B cell (primary cell): ENCODE data around the gene ARL4A. TPM values are rescaled to one million over a fixed set of nuclear protein-coding genes. Genes with fewer than 3 reads are reported as not detected.

Experiments
- ATAC-seq: fragments of 200-7000 bp; cut with Tn5 transposase; one replicate; pipeline ENCODE4 v1.10.0; 2021; ENCODE audit warnings: low read depth, mild to moderate bottlenecking, moderate number of reproducible peaks, moderate library complexity
- CTCF ChIA-PET: fragments of 350-600 bp; sonication (Branson Sonifier 250); formaldehyde crosslinking; loops from one replicate; lab custom pipeline; 2021; ENCODE audit warnings: antibody characterized with exemption, inconsistent platforms; lab: Charles Lee
- POLR2A ChIA-PET: fragments of 350-600 bp; sonication (Branson Sonifier 250); formaldehyde crosslinking; loops from one replicate; lab custom pipeline; 2021; ENCODE audit warnings: antibody characterized with exemption; lab: Charles Lee
- DNase-seq: peaks from one replicate; pipeline ENCODE4 v3.0.0; 2013
- H2AFZ ChIP-seq: 2 replicates; pipeline ENCODE4 v1.6.1; 2012; ENCODE audit warnings: mild to moderate bottlenecking, low read depth, low read length; ENCODE audit not compliant: insufficient read depth, poor library complexity, severe bottlenecking
- H3K27ac ChIP-seq, 2 donors: 1 replicate in 1 of 2; 2 replicates in 1 of 2; pipeline ENCODE4 v1.5.1; 2012 to 2013; ENCODE audit warnings: low read length in 2 of 2, mild to moderate bottlenecking in 2 of 2, moderate library complexity in 1 of 2
- H3K27me3 ChIP-seq, 4 experiments: fragments of 200-600 bp in 1 of 4; sonication (generic) in 1 of 4; replicated peaks in 1 of 4; 1 replicate in 2 of 4; 2 replicates in 2 of 4; pipeline versions ENCODE4 v1.6.1 to v1.7.0; 2013 to 2016; ENCODE audit warnings: low read length in 3 of 4, mild to moderate bottlenecking in 2 of 4, mixed read lengths in 1 of 4, moderate library complexity in 1 of 4; ENCODE audit not compliant: insufficient read depth in 4 of 4, control insufficient read depth in 3 of 4; ENCODE audit errors: control extremely low read depth in 1 of 4
- H3K36me3 ChIP-seq, 2 experiments: replicated peaks in 1 of 2; 1 replicate in 1 of 2; 2 replicates in 1 of 2; pipeline versions ENCODE4 v1.6.1 to v1.7.1; 2013; ENCODE audit warnings: low read length in 1 of 2; ENCODE audit not compliant: insufficient read depth in 2 of 2, control insufficient read depth in 1 of 2; ENCODE audit errors: control extremely low read depth in 1 of 2, extremely low read depth in 1 of 2
- H3K4me1 ChIP-seq, 2 donors: fragments of 200-600 bp in 1 of 2; sonication (generic) in 1 of 2; 1 replicate in 1 of 2; 2 replicates in 1 of 2; pipeline versions ENCODE4 v1.5.1 to v1.6.1; 2013 to 2017; ENCODE audit warnings: low read length in 2 of 2; ENCODE audit not compliant: control insufficient read depth in 2 of 2, insufficient read depth in 2 of 2
- H3K4me2 ChIP-seq: replicated peaks from 2 replicates; pipeline ENCODE3; 2012; ENCODE audit warnings: mild to moderate bottlenecking, low read depth, low read length; ENCODE audit not compliant: poor library complexity, severe bottlenecking
- H3K4me3 ChIP-seq, 5 experiments: fragments of 200-600 bp in 1 of 5; sonication (generic) in 1 of 5; 1 replicate in 3 of 5; 2 replicates in 2 of 5; pipeline versions ENCODE4 v1.5.1 to v1.7.0; 2011 to 2016; ENCODE audit warnings: low read length in 4 of 5, mild to moderate bottlenecking in 4 of 5, low read depth in 2 of 5, control low read depth in 1 of 5, moderate library complexity in 1 of 5; ENCODE audit not compliant: insufficient read depth in 1 of 5; ENCODE audit errors: control extremely low read depth in 1 of 5, extremely low read depth in 1 of 5
- H3K79me2 ChIP-seq: fragments of 200-600 bp; sonication (generic); one replicate; pipeline ENCODE4 v1.6.0; 2016; ENCODE audit warnings: low read length; ENCODE audit not compliant: control insufficient read depth, insufficient read depth
- H3K9ac ChIP-seq: fragments of 200-600 bp; sonication (generic); 2 replicates; pipeline ENCODE4 v1.6.1; 2017; ENCODE audit warnings: mild to moderate bottlenecking, low read length, moderate library complexity
- H3K9me3 ChIP-seq, 3 donors: one replicate each; pipeline versions ENCODE4 v1.6.1 to v1.7.1; 2013; ENCODE audit warnings: low read length in 2 of 3; ENCODE audit not compliant: control insufficient read depth in 2 of 3, insufficient read depth in 1 of 3; ENCODE audit errors: control extremely low read depth in 1 of 3
- H4K20me1 ChIP-seq: 2 replicates; pipeline ENCODE4 v1.6.0; 2012; ENCODE audit warnings: mild to moderate bottlenecking, low read length; ENCODE audit not compliant: insufficient read depth, control insufficient read depth, poor library complexity, severe bottlenecking
- H3K27ac Mint-ChIP-seq: one replicate; pipeline ENCODE4 v1.8.0; 2021; ENCODE audit warnings: mixed read lengths
- H3K27me3 Mint-ChIP-seq: one replicate; pipeline ENCODE4 v1.8.0; 2021; ENCODE audit warnings: mixed read lengths
- H3K4me1 Mint-ChIP-seq: one replicate; pipeline ENCODE4 v1.8.0; 2021; ENCODE audit warnings: mixed read lengths
- H3K4me3 Mint-ChIP-seq: one replicate; pipeline ENCODE4 v1.8.0; 2021; ENCODE audit warnings: mixed read lengths
- H3K9me3 Mint-ChIP-seq: one replicate; pipeline ENCODE4 v1.8.0; 2022; ENCODE audit warnings: mixed read lengths; ENCODE audit not compliant: insufficient read depth
- EZH2 ChIP-seq: IDR thresholded peaks from 2 replicates; pipeline ENCODE4 v1.6.1; 2012; ENCODE audit warnings: borderline replicate concordance, low read depth, mild to moderate bottlenecking, moderate library complexity, low read length; ENCODE audit not compliant: insufficient read depth, poor library complexity, severe bottlenecking
- WGBS: methylation state at CpG from one replicate; pipeline ENCODE4 v1.1.5; 2013; ENCODE audit warnings: missing lambda C conversion rate; ENCODE audit not compliant: insufficient coverage; 5-methylcytosine and 5-hydroxymethylcytosine counted together
- intact Hi-C: fragments of 100-400 bp; cut with micrococcal nuclease; formaldehyde crosslinking; loops from one replicate; pipeline ENCODE4 v1.10.0; 2022
- polyA plus RNA-seq: library from polyadenylated mRNA; depleted of rRNA; stranded (reverse); fragments of >200 nt; gene quantifications from 2 replicates; pipeline ENCODE4 v1.2.3, GENCODE V29; 2012
- total RNA-seq, 2 donors: library from RNA; stranded (reverse); fragments of 120-200 nt in 1 of 2; gene quantifications; 1 replicate in 1 of 2; 2 replicates in 1 of 2; pipeline versions ENCODE4 v1.2.3 to v1.2.4, GENCODE V29; 2013 to 2022
- TF ChIP-seq, protein P1 (sequence below): fragments of 200-600 bp; IDR thresholded peaks from one replicate; pipeline ENCODE4 v1.8.0; 2022; ENCODE audit warnings: antibody characterized with exemption, mild to moderate bottlenecking

The ARL4A gene
- total and polyA plus RNA-seq, 2 donors (not counting 1 experiment from before 2014, with no cell fraction given) = 14.2 to 100 TPM

- Histone ChIP-seq H3K9ac (no peak overlapping the region), H3K4me3 (no peak overlapping the region), H3K9me3 (peaks cover 0 to 9% (median 3%) of the 10 kb centered on the region in 3 donors), H3K36me3 (no peaks in the 10 kb centered on the region), H3K4me2 (no peak overlapping the region), H4K20me1 (no peaks in the 10 kb centered on the region), H3K79me2 (peaks cover 3% of the 10 kb centered on the region), H3K27ac (no peak overlapping the region), H3K27me3 (no peaks in the 10 kb centered on the region), H3K4me1 (no peaks in the 10 kb centered on the region), H2AFZ (no peak overlapping the region)
- no peak for ATAC-seq
- Mint-ChIP-seq H3K4me1 (no peaks in the 10 kb centered on the region), H3K4me3 (no peak overlapping the region), H3K27ac (no peak overlapping the region), H3K9me3 (peaks cover 5% of the 10 kb centered on the region), H3K27me3 (no peaks in the 10 kb centered on the region)
- no peak for TF ChIP-seq EZH2
- TF ChIP-seq, protein P1, sequence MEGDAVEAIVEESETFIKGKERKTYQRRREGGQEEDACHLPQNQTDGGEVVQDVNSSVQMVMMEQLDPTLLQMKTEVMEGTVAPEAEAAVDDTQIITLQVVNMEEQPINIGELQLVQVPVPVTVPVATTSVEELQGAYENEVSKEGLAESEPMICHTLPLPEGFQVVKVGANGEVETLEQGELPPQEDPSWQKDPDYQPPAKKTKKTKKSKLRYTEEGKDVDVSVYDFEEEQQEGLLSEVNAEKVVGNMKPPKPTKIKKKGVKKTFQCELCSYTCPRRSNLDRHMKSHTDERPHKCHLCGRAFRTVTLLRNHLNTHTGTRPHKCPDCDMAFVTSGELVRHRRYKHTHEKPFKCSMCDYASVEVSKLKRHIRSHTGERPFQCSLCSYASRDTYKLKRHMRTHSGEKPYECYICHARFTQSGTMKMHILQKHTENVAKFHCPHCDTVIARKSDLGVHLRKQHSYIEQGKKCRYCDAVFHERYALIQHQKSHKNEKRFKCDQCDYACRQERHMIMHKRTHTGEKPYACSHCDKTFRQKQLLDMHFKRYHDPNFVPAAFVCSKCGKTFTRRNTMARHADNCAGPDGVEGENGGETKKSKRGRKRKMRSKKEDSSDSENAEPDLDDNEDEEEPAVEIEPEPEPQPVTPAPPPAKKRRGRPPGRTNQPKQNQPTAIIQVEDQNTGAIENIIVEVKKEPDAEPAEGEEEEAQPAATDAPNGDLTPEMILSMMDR = no peak
- intact Hi-C loops = no loop called here
- ChIA-PET POLR2A (no interaction called here), CTCF (interaction anchor here (0.7 kb wide), 1 partner anchor 557 kb away, joined by 4 read pairs; no protein-coding TSS in a partner anchor)
- WGBS = no CpG with 5 or more reads among the region's 2 CpGs
- no peak for DNase-seq
These were observed 16.4 kb downstream of the ARL4A start for GRCh38 chr7:12703881-12704280.

DNA sequence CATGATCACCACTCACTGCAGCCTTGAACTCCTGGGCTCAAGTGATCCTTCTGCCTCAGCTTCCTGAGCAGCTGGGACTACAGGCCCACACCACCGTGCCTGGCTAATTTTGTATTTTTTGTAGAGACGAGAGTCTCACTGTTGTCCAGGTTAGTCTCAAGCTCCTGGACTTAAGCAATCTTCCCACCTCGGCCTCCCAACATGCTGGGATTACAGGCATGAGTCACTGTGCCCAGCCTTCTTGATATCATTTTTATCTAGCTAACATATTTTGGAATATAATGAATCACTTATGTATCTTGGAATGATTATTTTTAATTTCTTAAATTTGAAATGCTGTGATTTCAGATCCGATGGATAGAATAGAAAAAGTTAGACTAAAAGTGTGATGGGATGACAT, 18.4 kb downstream of the ARL4A start:
- ATAC-seq (no peak), DNase-seq (no peak)
- TF ChIP-seq, protein P1 = no peak
- no peaks in the 10 kb centered on the region for H4K20me1 ChIP-seq
- H3K4me2 ChIP-seq = no peak overlapping the region
- no peaks in the 10 kb centered on the region for H3K79me2 ChIP-seq
- Mint-ChIP-seq H3K27ac (no peak overlapping the region), H3K4me3 (no peak overlapping the region), H3K9me3 (peaks cover 5% of the 10 kb centered on the region), H3K27me3 (no peaks in the 10 kb centered on the region), H3K4me1 (no peaks in the 10 kb centered on the region)
- 100% methylated on average over 2 of the region's 4 CpGs for WGBS
- no peak overlapping the region for H3K4me3 ChIP-seq
- peaks cover 0 to 9% (median 3%) of the 10 kb centered on the region in 3 donors for H3K9me3 ChIP-seq
- ChIA-PET POLR2A (no interaction called here), CTCF (no interaction called here)
- H3K36me3 ChIP-seq = no peaks in the 10 kb centered on the region
- no peaks in the 10 kb centered on the region for H3K27me3 ChIP-seq
- no peak overlapping the region for H2AFZ ChIP-seq
- H3K9ac ChIP-seq = no peak overlapping the region
- H3K4me1 ChIP-seq = no peaks in the 10 kb centered on the region
- H3K27ac ChIP-seq = no peak overlapping the region
- intact Hi-C loops = no loop called here
